BJ (cell line): Measurements from ENCODE around the gene PLGRKT. TPM values are rescaled to one million over a fixed set of nuclear protein-coding genes. Genes with fewer than 3 reads are reported as not detected.

Experiments
- CTCF ChIA-PET: fragments of 350-600 bp; formaldehyde crosslinking; extraction: SDS; loops from one replicate; lab custom pipeline; 2021; ENCODE audit warnings: antibody characterized with exemption, inconsistent platforms; lab: Yijun Ruan, JAX
- POLR2A ChIA-PET: fragments of 300-600 bp; sonication (Branson Sonifier 250); formaldehyde crosslinking; extraction: SDS; loops from one replicate; lab custom pipeline; 2021; ENCODE audit warnings: antibody characterized with exemption; lab: Charles Lee
- DNase-seq: peaks from one replicate; pipeline ENCODE4 v3.0.0-alpha.2; 2011; ENCODE audit warnings: low read depth
- H3K27me3 ChIP-seq: 2 replicates; pipeline ENCODE4 v1.6.0; 2011; ENCODE audit warnings: low read length; ENCODE audit not compliant: control insufficient read depth, insufficient read depth
- H3K36me3 ChIP-seq: 2 replicates; pipeline ENCODE4 v1.5.1; 2011; ENCODE audit warnings: low read length; ENCODE audit not compliant: control insufficient read depth, insufficient read depth
- H3K4me3 ChIP-seq: 2 replicates; pipeline ENCODE4 v1.5.1; 2011; ENCODE audit warnings: low read depth, mild to moderate bottlenecking, control low read depth, low read length
- CTCF ChIP-seq: IDR thresholded peaks from 2 replicates; pipeline ENCODE4 v1.5.1; 2011; ENCODE audit warnings: low read depth, mild to moderate bottlenecking, control low read depth, inconsistent platforms, low read length, moderate library complexity; ENCODE audit not compliant: insufficient read depth
- polyA plus RNA-seq: library from polyadenylated mRNA; depleted of rRNA; stranded (reverse); fragments of >200 nt; gene quantifications from 2 replicates; pipeline ENCODE4 v1.2.3, GENCODE V29; 2011

PLGRKT gene
- polyA plus RNA-seq, 1 experiment: 7.7 TPM

- ChIA-PET POLR2A (no interaction called here), CTCF (interaction anchor here (1.1 kb wide), 1 partner anchor 11 kb away, joined by 3 read pairs; no protein-coding TSS in a partner anchor)
- DNase-seq: no peak
- no peak overlapping the region for H3K4me3 ChIP-seq
- no peaks in the 10 kb centered on the region for H3K36me3 ChIP-seq
- H3K27me3 ChIP-seq: no peaks in the 10 kb centered on the region
- no peak for TF ChIP-seq CTCF
Observed at GRCh38 chr9:5360341-5360740, 77.4 kb downstream of the PLGRKT start.

GRCh38 chr9:5357431-5358105 lies 80.2 kb downstream of the PLGRKT start:
- ChIA-PET CTCF (interaction anchor here (1.6 to 2.4 kb wide), 2 partner anchors 20 to 233 kb away, joined by 3 to 4 read pairs; no protein-coding TSS in a partner anchor), POLR2A (no interaction called here)
- Histone ChIP-seq H3K27me3 (no peaks in the 10 kb centered on the region), H3K4me3 (no peak overlapping the region), H3K36me3 (no peaks in the 10 kb centered on the region)
- no peak for DNase-seq
- TF ChIP-seq CTCF: no peak

- no peak for TF ChIP-seq CTCF
- H3K4me3 ChIP-seq: no peak overlapping the region
- ChIA-PET CTCF (interaction anchor here (2.4 kb wide), 1 partner anchor 234 kb away, joined by 4 read pairs; no protein-coding TSS in a partner anchor), POLR2A (no interaction called here)
- no peaks in the 10 kb centered on the region for H3K36me3 ChIP-seq
- DNase-seq: no peak
- H3K27me3 ChIP-seq: peaks cover 2% of the 10 kb centered on the region; the same call in 1 of the 2 replicates
Observed at GRCh38 chr9:5355817-5356216, 81.9 kb downstream of the PLGRKT start.

GRCh38 chr9:5355226-5355625 lies 82.5 kb downstream of the PLGRKT start:
- Histone ChIP-seq H3K27me3 (peaks cover 4% of the 10 kb centered on the region; the same call in 1 of the 2 replicates), H3K36me3 (no peaks in the 10 kb centered on the region), H3K4me3 (no peak overlapping the region)
- ChIA-PET POLR2A (no interaction called here), CTCF (no interaction called here)
- TF ChIP-seq CTCF: no peak
- no peak for DNase-seq

GRCh38 chr9:5354184-5354583 lies 83.5 kb downstream of the PLGRKT start:
- POLR2A ChIA-PET: no interaction called here
- CTCF ChIA-PET: no interaction called here

More at GRCh38 chr9:5354184-5354583, 83.5 kb downstream of the PLGRKT start:
- H3K4me3 ChIP-seq: no peak overlapping the region
- peaks cover 5% of the 10 kb centered on the region; the same call in 1 of the 2 replicates for H3K27me3 ChIP-seq
- TF ChIP-seq CTCF: no peak
- H3K36me3 ChIP-seq: no peaks in the 10 kb centered on the region
- DNase-seq: no peak
